Esophagus (tissue), 2 donors: ENCODE measurements around the gene JARID2. TPM values are rescaled to one million over a fixed set of nuclear protein-coding genes. Genes with fewer than 3 reads are reported as not detected.

Source experiments
- H3K27ac ChIP-seq, 2 donors: one replicate each; pipeline ENCODE4 v1.5.1; 2013; ENCODE audit warnings: low read depth in 2 of 2, mild to moderate bottlenecking in 2 of 2, inconsistent platforms in 1 of 2, low read length in 1 of 2, moderate library complexity in 1 of 2
- H3K27me3 ChIP-seq, 2 donors: one replicate each; pipeline ENCODE4 v1.6.1; 2013; ENCODE audit warnings: low read length in 2 of 2, control low read depth in 1 of 2, mild to moderate bottlenecking in 1 of 2; ENCODE audit not compliant: insufficient read depth in 2 of 2, control insufficient read depth in 1 of 2
- H3K36me3 ChIP-seq, 2 donors: one replicate each; pipeline ENCODE4 v1.6.1; 2013; ENCODE audit warnings: low read length in 1 of 2; ENCODE audit not compliant: control insufficient read depth in 2 of 2, insufficient read depth in 2 of 2
- H3K4me1 ChIP-seq, 2 donors: one replicate each; pipeline ENCODE4 v1.6.1; 2013; ENCODE audit warnings: low read length in 1 of 2; ENCODE audit not compliant: control insufficient read depth in 2 of 2, insufficient read depth in 2 of 2
- H3K4me3 ChIP-seq, 2 donors: one replicate each; pipeline ENCODE4 v1.5.1; 2013; ENCODE audit warnings: low read length in 2 of 2, mild to moderate bottlenecking in 2 of 2, low read depth in 1 of 2, moderate library complexity in 1 of 2
- H3K9me3 ChIP-seq, 2 donors: one replicate each; pipeline ENCODE4 v1.6.1; 2013; ENCODE audit warnings: mild to moderate bottlenecking in 2 of 2, low read depth in 1 of 2, low read length in 1 of 2, moderate library complexity in 1 of 2; ENCODE audit not compliant: control insufficient read depth in 2 of 2, insufficient read depth in 1 of 2
- WGBS, 2 donors: extraction: QIAGEN DNeasy Blood & Tissue Kit; methylation state at CpG; one replicate each; pipeline ENCODE4 v1.1.7; 2013; 5-methylcytosine and 5-hydroxymethylcytosine counted together
- polyA plus RNA-seq, 2 donors: library from polyadenylated mRNA; stranded (reverse); fragments of 200-250 nt; gene quantifications; one replicate each; pipeline ENCODE4 v1.2.3, GENCODE V29; 2013
- donor health status: healthy with polysubstance abuse.
- donor health status: Bipolar disorder and iron deficiency.

The JARID2 gene
- polyA plus RNA-seq, 2 donors: 7.9 to 8.3 TPM

GRCh38 chr6:15393605-15394004, 147.7 kb downstream of the JARID2 start:
- peaks cover 4 to 18% of the 10 kb centered on the region in 2 donors for H3K4me1 ChIP-seq
- H3K27ac ChIP-seq: no peak overlapping the region
- no peaks in the 10 kb centered on the region for H3K27me3 ChIP-seq
- H3K9me3 ChIP-seq: no peaks in the 10 kb centered on the region
- H3K4me3 ChIP-seq: no peak overlapping the region
- 97 to 98% methylated on average over 7 of the region's 7 CpGs for WGBS, 2 donors
- no peaks in the 10 kb centered on the region for H3K36me3 ChIP-seq

- Histone ChIP-seq H3K4me1 (peaks cover 6 to 19% of the 10 kb centered on the region in 2 donors), H3K36me3 (no peaks in the 10 kb centered on the region), H3K9me3 (no peaks in the 10 kb centered on the region), H3K27ac (no peak overlapping the region), H3K4me3 (no peak overlapping the region), H3K27me3 (no peaks in the 10 kb centered on the region)
- 82 to 91% methylated on average over 8 of the region's 8 CpGs for WGBS, 2 donors
Observed at GRCh38 chr6:15395087-15395486, 149.2 kb downstream of the JARID2 start.

DNA sequence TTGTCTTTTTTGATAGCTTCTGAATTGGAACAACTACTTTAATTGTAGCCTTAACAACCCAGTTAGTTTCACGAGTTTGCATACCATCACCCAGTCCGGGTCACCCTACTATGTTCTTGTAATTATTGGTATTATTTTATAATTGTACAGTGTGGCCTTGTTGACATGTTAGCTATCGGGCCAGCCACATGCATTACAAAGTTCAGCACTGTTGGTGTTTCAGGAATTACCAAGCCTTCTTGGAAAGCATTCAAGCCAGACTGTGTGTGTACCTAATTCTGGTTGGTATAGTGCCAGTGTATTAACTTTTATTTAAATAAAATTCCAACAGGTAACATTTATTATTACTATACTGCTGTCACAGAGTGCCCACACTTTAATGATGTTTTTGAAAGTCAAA, 150.9 kb downstream of the JARID2 start:
- 54 to 64% methylated on average over 3 of the region's 3 CpGs for WGBS, 2 donors
- no peak overlapping the region for H3K4me3 ChIP-seq
- H3K27me3 ChIP-seq: no peaks in the 10 kb centered on the region
- H3K9me3 ChIP-seq: no peaks in the 10 kb centered on the region
- H3K4me1 ChIP-seq: peaks cover 11 to 12% of the 10 kb centered on the region in 2 donors
- H3K36me3 ChIP-seq: no peaks in the 10 kb centered on the region
- no peak overlapping the region for H3K27ac ChIP-seq

- Histone ChIP-seq H3K27me3 (no peaks in the 10 kb centered on the region), H3K36me3 (no peaks in the 10 kb centered on the region), H3K9me3 (no peaks in the 10 kb centered on the region), H3K4me3 (no peak overlapping the region), H3K27ac (peak overlapping the region in 1 of 2 donors; percentile 4), H3K4me1 (peaks cover 6 to 12% of the 10 kb centered on the region in 2 donors)
- WGBS, 2 donors: 70 to 73% methylated on average over 8 of the region's 8 CpGs
Observed at GRCh38 chr6:15398633-15399275, 152.9 kb downstream of the JARID2 start.

GRCh38 chr6:15399641-15400470, 154.0 kb downstream of the JARID2 start:
- no peaks in the 10 kb centered on the region for H3K36me3 ChIP-seq
- 22% methylated on average over 9 of the region's 9 CpGs for WGBS, 2 donors
- H3K4me3 ChIP-seq: peak overlapping the region in 1 of 2 donors; percentile 32
- H3K9me3 ChIP-seq: no peaks in the 10 kb centered on the region
- H3K4me1 ChIP-seq: peaks cover 6 to 12% of the 10 kb centered on the region in 2 donors
- no peaks in the 10 kb centered on the region for H3K27me3 ChIP-seq
- H3K27ac ChIP-seq: no peak overlapping the region

DNA sequence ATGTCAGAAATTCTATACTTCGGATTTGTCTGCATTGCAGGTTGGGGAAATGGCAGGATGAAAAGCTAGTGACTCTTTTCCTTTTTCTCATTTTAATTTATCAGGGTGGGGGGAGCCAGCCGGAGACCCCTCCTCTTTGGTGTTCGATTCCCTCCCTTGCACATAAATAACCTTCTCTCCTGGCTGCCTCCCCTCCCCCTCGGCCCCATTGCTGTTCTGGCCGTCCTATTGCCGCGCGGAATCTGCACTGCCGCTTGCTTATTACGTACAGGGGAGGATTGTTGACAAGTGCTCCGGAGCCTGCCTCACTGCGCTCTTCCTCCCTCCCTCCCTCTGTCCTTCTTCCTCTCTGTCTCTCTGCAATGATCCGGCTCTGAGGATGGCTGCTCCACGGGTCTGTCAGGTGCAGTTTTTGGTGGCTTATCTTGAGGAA, 154.7 kb downstream of the JARID2 start:
- H3K27me3 ChIP-seq: no peaks in the 10 kb centered on the region
- peaks cover 6 to 12% of the 10 kb centered on the region in 2 donors for H3K4me1 ChIP-seq
- 32 to 43% methylated on average over 14 of the region's 14 CpGs for WGBS, 2 donors
- no peaks in the 10 kb centered on the region for H3K36me3 ChIP-seq
- H3K4me3 ChIP-seq: peak overlapping the region in 1 of 2 donors; percentile 32
- no peaks in the 10 kb centered on the region for H3K9me3 ChIP-seq
- no peak overlapping the region for H3K27ac ChIP-seq

DNA sequence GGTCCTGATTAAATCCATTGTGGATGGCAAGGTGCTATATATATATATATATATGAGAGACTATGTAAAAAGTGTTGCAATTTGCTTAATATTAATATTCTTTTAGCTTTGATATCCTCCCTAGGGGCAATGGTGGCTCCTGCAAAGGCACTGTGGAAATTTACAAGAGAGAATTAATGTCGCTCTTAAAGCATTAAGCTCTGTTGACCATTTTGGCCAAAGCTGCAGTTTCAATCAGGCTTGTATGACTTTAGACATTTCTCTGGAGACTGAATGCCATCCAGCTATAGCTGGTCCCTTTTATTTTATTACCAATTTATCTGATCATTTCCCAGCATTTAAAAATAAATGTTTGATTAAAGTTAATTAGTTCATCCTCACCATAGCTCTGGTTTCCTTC, 155.3 kb downstream of the JARID2 start:
- H3K27me3 ChIP-seq: no peaks in the 10 kb centered on the region
- H3K27ac ChIP-seq: no peak overlapping the region
- H3K9me3 ChIP-seq: no peaks in the 10 kb centered on the region
- H3K36me3 ChIP-seq: no peaks in the 10 kb centered on the region
- peaks cover 6 to 12% of the 10 kb centered on the region in 2 donors for H3K4me1 ChIP-seq
- 83 to 92% methylated on average over 1 of the region's 1 CpG for WGBS, 2 donors
- no peak overlapping the region for H3K4me3 ChIP-seq

DNA sequence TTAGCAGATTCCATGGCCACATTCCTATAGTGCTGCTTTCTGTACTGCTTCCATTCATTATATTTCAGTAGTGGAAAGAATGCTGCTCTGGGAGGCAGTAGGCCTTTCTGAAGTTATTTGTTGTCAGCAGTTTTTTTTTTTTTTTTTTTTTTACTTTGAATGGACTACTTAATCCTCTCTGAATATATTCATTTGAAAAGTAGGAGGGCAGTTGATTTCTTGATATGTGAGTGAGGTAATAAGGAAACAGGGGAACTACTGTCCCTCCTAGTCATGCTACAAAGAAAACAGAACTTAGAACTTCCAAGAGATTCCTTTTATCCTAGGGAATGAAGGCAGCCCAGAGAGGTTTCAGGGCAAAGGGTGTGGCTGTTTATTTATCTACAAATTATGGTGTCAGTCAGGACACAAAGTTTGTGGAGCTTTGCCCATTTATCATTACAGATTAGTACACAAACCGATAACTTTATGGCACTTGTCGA, 155.9 kb downstream of the JARID2 start:
- WGBS, 2 donors: 49 to 52% methylated on average over 2 of the region's 2 CpGs
- no peak overlapping the region for H3K27ac ChIP-seq
- no peaks in the 10 kb centered on the region for H3K27me3 ChIP-seq
- no peaks in the 10 kb centered on the region for H3K36me3 ChIP-seq
- H3K9me3 ChIP-seq: no peaks in the 10 kb centered on the region
- H3K4me3 ChIP-seq: no peak overlapping the region
- peaks cover 6 to 14% of the 10 kb centered on the region in 2 donors for H3K4me1 ChIP-seq

GRCh38 chr6:15402406-15403045, 156.7 kb downstream of the JARID2 start:
- no peaks in the 10 kb centered on the region for H3K27me3 ChIP-seq
- 86 to 88% methylated on average over 9 of the region's 9 CpGs for WGBS, 2 donors
- H3K36me3 ChIP-seq: no peaks in the 10 kb centered on the region
- H3K4me3 ChIP-seq: no peak overlapping the region
- peak overlapping the region in 1 of 2 donors; percentile 22 for H3K27ac ChIP-seq
- peaks cover 6 to 14% of the 10 kb centered on the region in 2 donors for H3K4me1 ChIP-seq
- H3K9me3 ChIP-seq: no peaks in the 10 kb centered on the region
